Activated CD4-positive, alpha-beta memory T cell treated with anti-CD3 and anti-CD28 coated beads for 36 hours (primary cell): ENCODE results near the gene MPV17L2. TPM values are rescaled to one million over a fixed set of nuclear protein-coding genes. Genes with fewer than 3 reads are reported as not detected.
A peak's percentile ranks its signal among the peaks of the same experiment; 100 is the strongest.
"Not testable (repeated sequence)": the region's sequence is repeated elsewhere in the genome, so short reads cannot be mapped to it uniquely, and the experiment has no call there.

Experiments
- CTCF ChIA-PET: fragments of 350-600 bp; sonication (Branson Sonifier 250); formaldehyde crosslinking; loops from one replicate; lab custom pipeline; 2021; ENCODE audit warnings: antibody characterized with exemption, inconsistent platforms; lab: Charles Lee
- POLR2A ChIA-PET: fragments of 350-600 bp; sonication (Branson Sonifier 250); formaldehyde crosslinking; loops from one replicate; lab custom pipeline; 2021; ENCODE audit warnings: antibody characterized with exemption; lab: Charles Lee
- DNase-seq: peaks from one replicate; pipeline ENCODE4 v3.0.0-alpha.2; 2020
- H3K27ac Mint-ChIP-seq: one replicate; pipeline ENCODE4 v1.8.0; 2021; ENCODE audit warnings: mixed read lengths
- H3K27me3 Mint-ChIP-seq: one replicate; pipeline ENCODE4 v1.8.0; 2021; ENCODE audit warnings: mixed read lengths
- H3K36me3 Mint-ChIP-seq: one replicate; pipeline ENCODE4 v1.8.0; 2021; ENCODE audit warnings: mixed read lengths
- H3K4me1 Mint-ChIP-seq: one replicate; pipeline ENCODE4 v1.8.0; 2021; ENCODE audit warnings: low read depth, mixed read lengths
- H3K4me3 Mint-ChIP-seq: one replicate; pipeline ENCODE4 v1.8.0; 2021; ENCODE audit warnings: mild to moderate bottlenecking, mixed read lengths
- H3K9me3 Mint-ChIP-seq: one replicate; pipeline ENCODE4 v1.8.0; 2021; ENCODE audit warnings: mixed read lengths
- intact Hi-C: fragments of 100-400 bp; cut with micrococcal nuclease; formaldehyde crosslinking; loops from one replicate; pipeline ENCODE4 v1.15.1; 2023
- total RNA-seq, 2 experiments: library from RNA; stranded (reverse); gene quantifications; one replicate each; pipeline ENCODE4 v1.2.3, GENCODE V29; 2021

Gene MPV17L2
- total RNA-seq, 2 experiments from 2014 or later, result 6.4 to 7.3 TPM

DNA sequence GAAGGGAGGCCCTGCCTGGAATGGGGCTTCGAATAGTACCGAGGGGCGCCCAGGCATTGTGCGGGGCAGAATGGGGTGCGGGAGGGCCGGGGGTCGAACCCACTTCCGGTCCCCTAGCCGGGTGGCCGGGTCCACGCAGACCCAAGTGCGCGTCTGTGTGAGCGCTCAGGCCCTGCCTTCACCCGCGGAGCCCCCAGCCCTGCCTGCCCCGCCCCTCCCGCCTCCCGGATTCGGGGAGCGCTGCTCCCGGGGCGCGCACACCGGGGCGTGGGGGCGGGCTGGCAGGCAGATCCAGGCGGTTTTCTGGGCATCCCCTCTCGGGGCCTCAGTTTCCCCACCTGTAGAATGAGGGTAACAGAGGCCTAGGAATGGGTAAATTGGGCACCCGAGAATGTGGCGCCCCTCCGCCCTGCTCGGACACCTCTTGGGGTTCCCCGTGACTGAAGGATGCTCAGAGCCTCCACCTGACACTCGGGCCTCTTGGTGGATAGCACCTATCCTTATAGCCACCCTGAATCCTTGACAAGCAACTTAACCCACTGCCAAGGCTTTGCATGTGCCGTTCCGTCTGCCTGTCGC, 39.4 kb upstream of the MPV17L2 start:
- Mint-ChIP-seq H3K27ac (peak overlapping the region; percentile 14), H3K4me3 (peak overlapping the region; percentile 76), H3K36me3 (no peaks in the 10 kb centered on the region), H3K4me1 (peaks cover 22% of the 10 kb centered on the region), H3K9me3 (no peaks in the 10 kb centered on the region), H3K27me3 (no peaks in the 10 kb centered on the region)
- DNase-seq, result peak; percentile 39
- intact Hi-C loops, result loop anchor here (2.0 to 5.0 kb wide), 5 partner anchors 56 to 221 kb away; partner anchors contain the start of genes CCDC124 and MAST3
- CTCF ChIA-PET, result no interaction called here
- POLR2A ChIA-PET, result no interaction called here

DNA sequence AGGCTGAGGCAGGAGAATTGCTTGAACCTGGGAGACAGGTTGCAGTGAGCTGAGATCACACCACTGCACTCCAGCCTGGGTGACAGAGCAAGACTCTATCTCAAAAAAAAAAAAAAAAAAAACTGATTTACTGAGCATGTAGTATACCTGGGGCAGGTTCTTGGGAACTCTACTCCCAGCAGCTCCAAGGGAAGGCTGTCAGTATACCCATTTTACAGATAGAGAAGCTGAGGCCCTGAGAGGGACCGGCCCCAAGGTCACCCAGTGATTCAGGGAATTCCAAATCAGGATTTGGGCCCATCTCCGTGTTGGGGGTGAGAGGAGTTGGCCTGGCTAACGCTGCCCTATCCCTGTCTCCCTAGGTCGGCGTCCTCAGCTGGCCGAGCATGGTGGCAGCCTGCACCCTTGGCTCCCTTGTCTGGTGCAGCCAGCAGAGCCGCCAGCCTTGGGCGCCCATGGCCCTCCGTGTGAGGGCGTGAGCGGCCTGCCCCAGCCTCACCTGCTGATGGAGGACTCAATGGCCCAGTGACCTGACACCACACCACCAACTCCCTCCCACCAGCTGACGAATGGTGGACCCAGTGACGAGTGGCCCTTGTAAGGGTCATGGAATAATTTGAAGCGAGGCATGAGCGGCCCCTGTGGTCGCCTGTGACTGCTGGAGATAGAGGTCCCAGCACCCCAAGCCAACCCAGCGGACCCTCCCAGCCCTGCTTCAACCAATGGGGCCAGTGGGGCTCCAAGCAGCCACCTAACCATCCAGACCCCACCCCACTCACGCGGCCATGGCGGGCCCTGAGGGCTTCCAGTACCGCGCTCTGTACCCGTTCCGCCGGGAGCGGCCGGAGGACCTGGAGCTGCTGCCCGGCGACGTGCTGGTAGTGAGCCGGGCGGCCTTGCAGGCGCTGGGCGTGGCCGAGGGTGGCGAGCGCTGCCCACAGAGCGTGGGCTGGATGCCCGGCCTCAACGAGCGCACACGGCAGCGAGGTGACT, 37.6 kb upstream of the MPV17L2 start:
- no peaks in the 10 kb centered on the region for H3K27me3 Mint-ChIP-seq
- POLR2A ChIA-PET, result no interaction called here
- DNase-seq, result no peak
- H3K9me3 Mint-ChIP-seq, result no peaks in the 10 kb centered on the region
- H3K27ac Mint-ChIP-seq, result no peak overlapping the region
- H3K4me1 Mint-ChIP-seq, result peaks cover 24% of the 10 kb centered on the region
- no peak overlapping the region for H3K4me3 Mint-ChIP-seq
- no peaks in the 10 kb centered on the region for H3K36me3 Mint-ChIP-seq
- intact Hi-C loops, result no loop called here
- CTCF ChIA-PET, result interaction anchor here (1.7 kb wide), 1 partner anchor 12 kb away, joined by 5 read pairs; no protein-coding TSS in a partner anchor

DNA sequence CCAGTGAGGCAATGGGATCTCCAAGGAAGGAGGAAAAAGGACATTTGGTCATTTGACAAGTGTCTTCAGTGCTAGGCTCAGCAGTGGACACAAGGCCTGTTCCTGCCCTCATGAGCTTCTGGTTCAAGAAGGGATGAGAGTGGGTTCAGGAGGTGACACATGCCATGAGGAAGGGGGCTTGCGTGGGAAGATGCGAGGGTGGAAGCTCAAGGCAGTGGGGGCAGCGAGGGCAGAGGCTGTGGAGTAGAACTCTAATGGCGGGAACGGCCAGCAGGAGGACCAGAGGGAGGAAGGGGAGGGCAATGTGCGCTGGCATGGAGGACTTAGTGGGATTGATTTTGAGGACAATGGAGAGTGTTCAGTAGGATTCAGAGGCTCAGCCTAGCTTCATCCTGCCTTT, 36.8 kb upstream of the MPV17L2 start:
- CTCF ChIA-PET, result interaction anchor here (1.7 kb wide), 1 partner anchor 11 kb away, joined by 5 read pairs; no protein-coding TSS in a partner anchor

DNA sequence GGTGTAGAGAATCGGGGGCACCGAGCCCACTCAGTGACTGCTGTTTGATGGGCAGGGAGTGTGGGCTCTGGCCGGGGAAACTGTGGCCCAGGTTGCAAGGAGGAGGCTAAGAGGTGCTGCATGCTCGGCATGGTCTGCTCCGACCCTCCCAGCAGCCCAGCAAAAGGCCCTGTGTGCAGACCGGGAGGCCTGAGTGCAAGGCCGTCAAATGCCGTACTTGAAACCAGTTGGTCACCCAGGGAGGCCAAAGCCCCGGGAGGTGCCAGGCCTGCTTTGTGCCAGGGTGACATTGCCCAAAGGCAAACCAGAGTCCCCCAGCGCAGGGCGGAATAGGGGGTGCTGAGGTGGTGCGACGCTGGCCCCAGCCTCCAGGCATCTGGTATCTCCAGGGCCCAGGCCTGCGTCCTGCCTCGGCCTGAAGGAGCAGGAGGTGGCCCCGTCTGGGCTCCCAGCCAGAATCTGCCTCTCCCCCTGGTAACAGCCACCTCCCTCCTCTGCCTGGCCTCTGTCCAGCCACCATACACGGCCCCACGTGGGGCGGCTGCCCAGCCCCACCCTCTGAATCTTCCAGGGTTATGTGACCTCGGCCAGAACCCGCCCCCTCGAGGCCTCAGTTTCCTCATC, 36.1 kb upstream of the MPV17L2 start:
- Mint-ChIP-seq H3K27me3 (no peaks in the 10 kb centered on the region), H3K36me3 (no peaks in the 10 kb centered on the region), H3K4me3 (no peak overlapping the region), H3K9me3 (no peaks in the 10 kb centered on the region), H3K4me1 (peaks cover 16% of the 10 kb centered on the region), H3K27ac (no peak overlapping the region)
- POLR2A ChIA-PET, result no interaction called here
- DNase-seq, result no peak
- intact Hi-C loops, result no loop called here
- CTCF ChIA-PET, result no interaction called here

More for the DNA sequence above, 36.8 kb upstream of the MPV17L2 start:
- DNase-seq, result no peak
- peaks cover 21% of the 10 kb centered on the region for H3K4me1 Mint-ChIP-seq
- POLR2A ChIA-PET, result no interaction called here
- intact Hi-C loops, result no loop called here
- H3K27ac Mint-ChIP-seq, result no peak overlapping the region
- H3K27me3 Mint-ChIP-seq, result no peaks in the 10 kb centered on the region
- no peak overlapping the region for H3K4me3 Mint-ChIP-seq
- H3K36me3 Mint-ChIP-seq, result no peaks in the 10 kb centered on the region
- no peaks in the 10 kb centered on the region for H3K9me3 Mint-ChIP-seq

DNA sequence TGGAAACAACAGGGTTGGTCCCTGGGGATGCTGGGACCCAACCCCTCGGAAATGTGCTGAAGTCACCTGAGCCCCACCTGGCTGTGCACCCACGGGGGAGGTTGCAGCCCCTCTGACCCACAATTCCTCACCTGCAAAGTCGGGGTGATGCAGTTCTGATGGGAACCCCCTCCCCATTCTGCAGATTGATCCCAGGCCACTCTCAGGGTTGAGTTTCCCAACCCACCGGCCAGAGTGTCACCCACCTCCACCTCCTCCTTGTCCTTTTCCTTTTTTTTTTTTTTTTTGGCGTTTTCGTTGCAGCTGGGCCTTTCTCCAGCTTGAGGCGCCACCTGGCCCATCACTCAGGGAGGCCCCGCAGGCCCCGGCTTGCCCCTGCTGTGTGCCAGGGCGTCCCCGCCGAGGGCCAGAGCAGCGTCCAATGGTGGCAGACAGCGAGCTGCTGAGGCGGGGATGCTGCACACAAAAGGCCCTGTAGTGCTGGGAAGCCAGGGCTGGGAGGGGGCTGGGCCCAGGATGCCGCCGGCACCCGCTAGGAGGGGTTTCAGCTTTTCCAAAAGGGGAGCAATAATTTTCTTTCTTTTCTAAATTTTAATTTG, 35.5 kb upstream of the MPV17L2 start:
- intact Hi-C loops, result no loop called here
- no peak overlapping the region for H3K4me3 Mint-ChIP-seq
- no peaks in the 10 kb centered on the region for H3K36me3 Mint-ChIP-seq
- ChIA-PET POLR2A (interaction anchor here (0.6 kb wide), 1 partner anchor 67 kb away, joined by 3 read pairs; no protein-coding TSS in a partner anchor), CTCF (interaction anchor here (0.5 kb wide), 1 partner anchor 584 kb away, joined by 3 read pairs; no protein-coding TSS in a partner anchor)
- H3K4me1 Mint-ChIP-seq, result peaks cover 15% of the 10 kb centered on the region
- DNase-seq, result no peak
- H3K9me3 Mint-ChIP-seq, result no peaks in the 10 kb centered on the region
- H3K27ac Mint-ChIP-seq, result no peak overlapping the region
- H3K27me3 Mint-ChIP-seq, result no peaks in the 10 kb centered on the region

DNA sequence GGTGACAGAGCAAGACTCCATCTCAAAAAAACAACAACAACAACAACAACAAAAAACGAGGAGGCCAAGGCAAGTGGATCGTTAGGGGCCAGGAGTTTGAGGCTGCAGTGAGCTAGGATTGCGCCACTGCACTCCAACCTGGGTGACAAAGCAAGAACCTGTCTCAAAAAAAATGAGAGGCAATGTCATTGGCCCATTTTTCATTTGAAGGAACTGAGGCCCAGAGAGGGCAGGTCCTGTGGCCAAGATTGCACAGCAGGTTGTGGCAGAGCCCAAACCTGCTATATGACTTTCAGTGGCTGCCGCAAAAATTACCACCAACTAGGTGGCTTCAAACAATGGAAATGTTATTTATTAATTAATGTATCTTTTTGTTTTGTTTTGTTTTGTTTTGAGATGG, 34.6 kb upstream of the MPV17L2 start:
- CTCF ChIA-PET, result no interaction called here
- Mint-ChIP-seq H3K9me3 (no peaks in the 10 kb centered on the region), H3K27me3 (no peaks in the 10 kb centered on the region), H3K36me3 (peaks cover 3% of the 10 kb centered on the region), H3K4me1 (peaks cover 15% of the 10 kb centered on the region), H3K4me3 (no peak overlapping the region), H3K27ac (no peak overlapping the region)
- no peak for DNase-seq
- POLR2A ChIA-PET, result interaction anchor here (0.6 kb wide), 1 partner anchor 66 kb away, joined by 3 read pairs; no protein-coding TSS in a partner anchor
- intact Hi-C loops, result no loop called here

DNA sequence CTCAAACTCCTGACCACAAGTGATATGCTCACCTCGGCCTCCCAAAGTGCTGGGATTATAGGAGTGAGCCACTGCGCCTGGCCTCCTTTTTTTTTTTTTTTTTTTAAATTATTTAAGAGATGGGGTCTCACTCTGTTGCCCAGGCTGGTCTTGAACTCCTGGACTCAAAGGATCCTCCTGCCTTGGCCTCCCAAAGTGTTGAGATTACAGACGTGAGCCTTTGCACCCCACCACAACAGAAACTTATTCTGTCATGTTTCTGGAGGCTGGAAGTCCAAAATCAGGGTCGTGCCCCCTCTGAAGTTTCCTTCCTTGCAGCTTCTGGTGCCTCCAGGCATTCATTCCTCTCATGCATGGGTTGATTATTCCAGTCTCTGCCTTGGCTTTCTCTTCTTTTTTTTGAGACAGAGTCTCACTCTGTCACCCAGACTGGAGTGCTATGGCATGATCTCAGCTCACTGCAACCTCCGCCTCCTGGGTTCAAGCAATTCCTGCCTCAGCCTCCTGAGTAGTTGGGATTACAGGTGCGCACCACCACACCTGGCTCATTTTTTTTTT, 33.9 kb upstream of the MPV17L2 start:
- POLR2A ChIA-PET, intact Hi-C loops, CTCF ChIA-PET: not testable (repeated sequence)

DNA sequence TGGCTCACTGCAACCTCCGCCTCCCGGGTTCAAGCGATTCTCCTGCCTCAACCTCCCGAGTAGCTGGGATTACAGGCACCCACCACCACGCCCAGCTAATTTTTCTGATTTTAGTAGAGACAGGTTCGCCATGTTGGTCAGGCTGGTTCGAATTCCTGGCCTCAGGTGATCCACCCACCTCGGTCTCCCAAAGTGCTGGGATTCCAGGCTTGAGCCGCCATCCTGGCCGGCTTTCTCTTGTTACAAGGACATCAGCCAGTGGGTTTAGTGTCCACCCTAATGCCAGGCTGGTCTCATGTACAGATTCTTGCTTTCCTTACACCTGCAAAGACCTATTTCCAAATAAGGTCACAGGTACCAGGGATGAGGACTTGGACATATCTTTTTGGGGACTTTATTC, 33.2 kb upstream of the MPV17L2 start:
- Mint-ChIP-seq H3K4me1 (peaks cover 6% of the 10 kb centered on the region), H3K36me3 (peaks cover 3% of the 10 kb centered on the region), H3K4me3 (no peak overlapping the region), H3K27me3 (no peaks in the 10 kb centered on the region), H3K27ac (no peak overlapping the region), H3K9me3 (no peaks in the 10 kb centered on the region)
- no peak for DNase-seq
- ChIA-PET POLR2A (interaction anchor here (2.2 kb wide), 1 partner anchor 8 kb away, joined by 8 read pairs; the partner anchor contains the start of gene PIK3R2), CTCF (interaction anchor here (1.0 to 2.3 kb wide), 7 partner anchors 8 to 92 kb away, joined by 3 to 16 read pairs (median 7); partner anchors contain the start of genes MPV17L2 and PIK3R2)
- intact Hi-C loops, result loop anchor here (2.0 kb wide), 1 partner anchor 65 kb away; no protein-coding TSS in a partner anchor

More for the DNA sequence above, 33.9 kb upstream of the MPV17L2 start:
- DNase-seq, H3K4me3 Mint-ChIP-seq, H3K27ac Mint-ChIP-seq, H3K9me3 Mint-ChIP-seq, H3K27me3 Mint-ChIP-seq, H3K36me3 Mint-ChIP-seq: not testable (repeated sequence)
- H3K4me1 Mint-ChIP-seq, result peaks cover 11% of the 10 kb centered on the region

DNA sequence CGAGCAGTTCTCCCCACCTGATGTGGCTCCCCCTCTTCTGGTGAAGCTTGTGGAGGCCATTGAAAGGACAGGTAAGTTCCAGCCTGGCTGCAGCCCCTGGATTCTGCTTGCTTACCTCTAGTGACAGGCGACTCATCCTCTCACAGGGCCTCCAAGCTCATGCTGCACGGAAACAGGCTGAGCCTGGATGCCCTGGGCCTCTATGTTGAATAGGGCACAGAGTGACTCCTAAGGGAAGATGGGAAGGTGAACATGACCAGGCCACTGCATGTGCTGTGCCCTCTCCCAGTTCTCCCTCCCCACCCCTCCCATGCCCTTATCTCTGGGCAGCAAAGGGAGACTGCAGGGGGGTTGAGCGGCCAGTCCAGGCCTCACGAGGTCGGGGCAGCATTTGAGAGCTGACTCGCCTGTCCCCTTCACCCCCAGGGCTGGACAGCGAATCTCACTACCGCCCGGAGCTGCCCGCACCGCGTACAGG, 32.5 kb upstream of the MPV17L2 start:
- H3K4me1 Mint-ChIP-seq, result peaks cover 4% of the 10 kb centered on the region
- intact Hi-C loops, result loop anchor here (2.0 kb wide), 1 partner anchor 64 kb away; no protein-coding TSS in a partner anchor
- POLR2A ChIA-PET, result interaction anchor here (0.8 to 2.2 kb wide), 2 partner anchors 9 to 158 kb away, joined by 3 to 8 read pairs; partner anchors contain the start of gene PIK3R2
- peak; percentile 32 for DNase-seq
- H3K4me3 Mint-ChIP-seq, result peak overlapping the region; percentile 64
- H3K27me3 Mint-ChIP-seq, result no peaks in the 10 kb centered on the region
- peak overlapping the region; percentile 38 for H3K27ac Mint-ChIP-seq
- CTCF ChIA-PET, result interaction anchor here (0.9 to 2.3 kb wide), 10 partner anchors 9 to 118 kb away, joined by 3 to 16 read pairs (median 4); partner anchors contain the start of genes MAST3, MPV17L2 and PIK3R2
- no peaks in the 10 kb centered on the region for H3K9me3 Mint-ChIP-seq
- peaks cover 4% of the 10 kb centered on the region for H3K36me3 Mint-ChIP-seq

DNA sequence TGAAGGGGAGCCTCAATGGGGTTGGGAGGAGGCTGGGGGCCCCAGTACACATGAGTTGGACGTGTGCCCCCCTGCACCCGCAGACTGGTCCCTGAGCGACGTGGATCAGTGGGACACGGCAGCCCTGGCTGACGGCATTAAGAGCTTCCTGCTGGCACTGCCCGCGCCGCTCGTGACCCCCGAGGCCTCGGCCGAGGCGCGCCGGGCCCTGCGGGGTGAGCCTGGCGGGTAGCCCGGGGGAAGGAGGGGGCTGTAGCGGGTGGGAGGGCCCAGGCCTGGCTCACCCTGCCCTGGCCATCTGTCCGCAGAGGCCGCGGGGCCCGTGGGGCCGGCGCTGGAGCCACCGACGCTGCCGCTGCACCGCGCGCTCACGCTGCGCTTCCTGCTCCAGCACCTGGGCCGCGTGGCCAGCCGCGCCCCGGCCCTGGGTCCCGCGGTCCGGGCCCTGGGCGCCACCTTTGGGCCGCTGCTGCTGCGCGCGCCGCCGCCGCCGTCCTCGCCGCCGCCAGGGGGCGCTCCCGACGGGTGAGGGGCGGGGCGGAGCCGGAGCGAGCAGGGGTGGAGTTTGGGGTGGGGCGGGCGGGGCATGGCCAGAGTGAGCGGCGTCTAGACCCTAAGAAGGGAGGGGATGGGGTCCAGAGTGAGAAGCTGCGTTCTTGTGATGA, 31.9 kb upstream of the MPV17L2 start:
- Mint-ChIP-seq H3K9me3 (no peaks in the 10 kb centered on the region), H3K27me3 (no peaks in the 10 kb centered on the region), H3K27ac (no peak overlapping the region), H3K4me3 (peak overlapping the region; percentile 64), H3K4me1 (peaks cover 4% of the 10 kb centered on the region), H3K36me3 (peaks cover 10% of the 10 kb centered on the region)
- intact Hi-C loops, result loop anchor here (2.0 kb wide), 1 partner anchor 64 kb away; no protein-coding TSS in a partner anchor
- ChIA-PET POLR2A (interaction anchor here (0.8 to 2.2 kb wide), 2 partner anchors 9 to 157 kb away, joined by 3 to 8 read pairs; partner anchors contain the start of gene PIK3R2), CTCF (interaction anchor here (0.6 to 2.3 kb wide), 12 partner anchors 9 to 117 kb away, joined by 3 to 16 read pairs (median 4); partner anchors contain the start of genes MAST3, MPV17L2 and PIK3R2)
- DNase-seq, result peak; percentile 84
